Liver (tissue), 3 donors: ENCODE data around the gene GOLGA2.

ENCODE experiments used
- EGR1 ChIP-seq, 2 donors: IDR thresholded peaks; 2 replicates each; pipeline ENCODE4 v1.6.1; 2016 to 2018; ENCODE audit warnings: antibody characterized with exemption in 2 of 2, low read depth in 2 of 2
- GABPA ChIP-seq, 2 donors: IDR thresholded peaks in 1 of 2; conservative IDR thresholded peaks in 1 of 2; 2 replicates each; pipeline ENCODE4 v1.6.1; 2016; ENCODE audit warnings: antibody characterized with exemption in 2 of 2, mild to moderate bottlenecking in 1 of 2, moderate library complexity in 1 of 2
- JUND ChIP-seq, 2 donors: IDR thresholded peaks; 2 replicates each; pipeline ENCODE4 v1.6.1; 2016; ENCODE audit warnings: antibody characterized with exemption in 2 of 2
- RAD21 ChIP-seq, 2 donors: IDR thresholded peaks; 2 replicates each; pipeline ENCODE4 v1.6.1; 2016; ENCODE audit warnings: antibody characterized with exemption in 2 of 2, mild to moderate bottlenecking in 2 of 2
- RXRA ChIP-seq, 2 donors: IDR thresholded peaks; 2 replicates each; pipeline ENCODE4 v1.6.1; 2017 to 2018; ENCODE audit warnings: antibody characterized with exemption in 2 of 2, mild to moderate bottlenecking in 1 of 2
- SP1 ChIP-seq: IDR thresholded peaks from 2 replicates; pipeline ENCODE4 v1.6.1; 2018; ENCODE audit warnings: antibody characterized with exemption, mild to moderate bottlenecking
- YY1 ChIP-seq: IDR thresholded peaks from 2 replicates; pipeline ENCODE4 v1.6.1; 2016; ENCODE audit warnings: antibody characterized with exemption, mild to moderate bottlenecking
- TF ChIP-seq, protein P1 (sequence below): fragments of 150-350 bp; IDR thresholded peaks from 2 replicates; pipeline ENCODE4 v1.5.1; 2017; ENCODE audit warnings: improper control_type of control experiment, low read depth, low read length; ENCODE audit not compliant: missing input control
- TF ChIP-seq, protein P2 (sequence below): IDR thresholded peaks from 2 replicates; pipeline ENCODE4 v1.6.1; 2016; ENCODE audit warnings: antibody characterized with exemption
- TF ChIP-seq, protein P3 (sequence below): IDR thresholded peaks from 2 replicates; pipeline ENCODE4 v1.6.1; 2016; ENCODE audit warnings: antibody characterized with exemption
- TF ChIP-seq, protein P4 (sequence below): IDR thresholded peaks from 2 replicates; pipeline ENCODE4 v1.6.1; 2016; ENCODE audit warnings: antibody characterized with exemption, mild to moderate bottlenecking
- TF ChIP-seq, protein P5 (sequence below): IDR thresholded peaks from 2 replicates; pipeline ENCODE4 v1.6.1; 2016; ENCODE audit warnings: antibody characterized with exemption
- donor health status: healthy.
- donor health status: healthy.

DNA sequence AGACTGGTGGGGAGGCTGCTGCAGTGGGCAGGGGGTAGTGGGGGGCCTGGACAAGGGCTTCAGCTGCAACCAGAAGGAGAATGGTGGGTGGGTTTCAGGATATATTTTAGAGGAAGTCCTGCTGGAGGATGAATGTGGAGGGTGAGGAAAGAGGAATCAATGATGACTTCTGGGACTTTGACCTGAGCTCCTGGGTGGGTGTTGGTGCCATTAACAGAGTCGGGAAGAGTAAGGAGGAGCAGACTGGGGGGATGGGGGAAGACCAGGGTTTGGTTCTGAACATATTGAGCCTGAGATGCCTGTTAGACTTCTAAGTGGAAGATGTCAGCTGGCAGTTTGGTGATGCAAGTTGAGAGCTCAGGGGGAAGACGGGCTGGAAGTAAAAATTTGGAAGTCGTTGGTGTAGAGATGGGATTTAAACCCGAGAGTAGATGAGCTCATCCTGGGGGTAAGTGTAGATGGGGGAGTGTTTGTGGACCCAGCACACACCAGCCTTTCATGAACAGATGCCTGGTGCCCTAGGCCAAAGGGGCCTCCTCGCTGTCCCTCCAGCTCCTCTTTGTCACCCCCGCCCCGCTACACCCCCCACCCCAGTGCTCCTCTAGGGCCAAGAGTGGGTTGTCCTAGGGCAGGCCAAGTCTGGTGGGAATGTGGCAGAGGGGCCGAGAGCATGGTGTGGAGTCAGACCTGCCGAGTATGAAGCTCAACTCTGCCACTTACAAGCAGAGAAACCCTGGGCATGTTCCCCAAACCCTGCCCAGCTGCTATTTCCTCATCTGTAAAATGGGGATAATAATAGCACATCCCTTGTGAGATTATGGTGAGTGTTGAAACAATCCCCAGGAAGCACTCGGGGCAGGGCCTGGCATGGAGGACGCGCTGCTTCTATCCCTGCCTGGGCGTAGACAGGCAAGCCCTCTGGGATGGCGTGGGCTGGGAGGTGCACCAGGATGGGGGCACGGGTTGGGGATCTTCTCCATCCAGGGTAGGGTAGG lies 68.6 kb downstream of the GOLGA2 start:
- TF ChIP-seq, protein P1, sequence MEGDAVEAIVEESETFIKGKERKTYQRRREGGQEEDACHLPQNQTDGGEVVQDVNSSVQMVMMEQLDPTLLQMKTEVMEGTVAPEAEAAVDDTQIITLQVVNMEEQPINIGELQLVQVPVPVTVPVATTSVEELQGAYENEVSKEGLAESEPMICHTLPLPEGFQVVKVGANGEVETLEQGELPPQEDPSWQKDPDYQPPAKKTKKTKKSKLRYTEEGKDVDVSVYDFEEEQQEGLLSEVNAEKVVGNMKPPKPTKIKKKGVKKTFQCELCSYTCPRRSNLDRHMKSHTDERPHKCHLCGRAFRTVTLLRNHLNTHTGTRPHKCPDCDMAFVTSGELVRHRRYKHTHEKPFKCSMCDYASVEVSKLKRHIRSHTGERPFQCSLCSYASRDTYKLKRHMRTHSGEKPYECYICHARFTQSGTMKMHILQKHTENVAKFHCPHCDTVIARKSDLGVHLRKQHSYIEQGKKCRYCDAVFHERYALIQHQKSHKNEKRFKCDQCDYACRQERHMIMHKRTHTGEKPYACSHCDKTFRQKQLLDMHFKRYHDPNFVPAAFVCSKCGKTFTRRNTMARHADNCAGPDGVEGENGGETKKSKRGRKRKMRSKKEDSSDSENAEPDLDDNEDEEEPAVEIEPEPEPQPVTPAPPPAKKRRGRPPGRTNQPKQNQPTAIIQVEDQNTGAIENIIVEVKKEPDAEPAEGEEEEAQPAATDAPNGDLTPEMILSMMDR, result no peak
- TF ChIP-seq YY1, result no peak
- TF ChIP-seq, protein P2, sequence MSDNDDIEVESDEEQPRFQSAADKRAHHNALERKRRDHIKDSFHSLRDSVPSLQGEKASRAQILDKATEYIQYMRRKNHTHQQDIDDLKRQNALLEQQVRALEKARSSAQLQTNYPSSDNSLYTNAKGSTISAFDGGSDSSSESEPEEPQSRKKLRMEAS, result no peak
- TF ChIP-seq, protein P3, sequence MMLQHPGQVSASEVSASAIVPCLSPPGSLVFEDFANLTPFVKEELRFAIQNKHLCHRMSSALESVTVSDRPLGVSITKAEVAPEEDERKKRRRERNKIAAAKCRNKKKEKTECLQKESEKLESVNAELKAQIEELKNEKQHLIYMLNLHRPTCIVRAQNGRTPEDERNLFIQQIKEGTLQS, result no peak
- TF ChIP-seq, protein P4, sequence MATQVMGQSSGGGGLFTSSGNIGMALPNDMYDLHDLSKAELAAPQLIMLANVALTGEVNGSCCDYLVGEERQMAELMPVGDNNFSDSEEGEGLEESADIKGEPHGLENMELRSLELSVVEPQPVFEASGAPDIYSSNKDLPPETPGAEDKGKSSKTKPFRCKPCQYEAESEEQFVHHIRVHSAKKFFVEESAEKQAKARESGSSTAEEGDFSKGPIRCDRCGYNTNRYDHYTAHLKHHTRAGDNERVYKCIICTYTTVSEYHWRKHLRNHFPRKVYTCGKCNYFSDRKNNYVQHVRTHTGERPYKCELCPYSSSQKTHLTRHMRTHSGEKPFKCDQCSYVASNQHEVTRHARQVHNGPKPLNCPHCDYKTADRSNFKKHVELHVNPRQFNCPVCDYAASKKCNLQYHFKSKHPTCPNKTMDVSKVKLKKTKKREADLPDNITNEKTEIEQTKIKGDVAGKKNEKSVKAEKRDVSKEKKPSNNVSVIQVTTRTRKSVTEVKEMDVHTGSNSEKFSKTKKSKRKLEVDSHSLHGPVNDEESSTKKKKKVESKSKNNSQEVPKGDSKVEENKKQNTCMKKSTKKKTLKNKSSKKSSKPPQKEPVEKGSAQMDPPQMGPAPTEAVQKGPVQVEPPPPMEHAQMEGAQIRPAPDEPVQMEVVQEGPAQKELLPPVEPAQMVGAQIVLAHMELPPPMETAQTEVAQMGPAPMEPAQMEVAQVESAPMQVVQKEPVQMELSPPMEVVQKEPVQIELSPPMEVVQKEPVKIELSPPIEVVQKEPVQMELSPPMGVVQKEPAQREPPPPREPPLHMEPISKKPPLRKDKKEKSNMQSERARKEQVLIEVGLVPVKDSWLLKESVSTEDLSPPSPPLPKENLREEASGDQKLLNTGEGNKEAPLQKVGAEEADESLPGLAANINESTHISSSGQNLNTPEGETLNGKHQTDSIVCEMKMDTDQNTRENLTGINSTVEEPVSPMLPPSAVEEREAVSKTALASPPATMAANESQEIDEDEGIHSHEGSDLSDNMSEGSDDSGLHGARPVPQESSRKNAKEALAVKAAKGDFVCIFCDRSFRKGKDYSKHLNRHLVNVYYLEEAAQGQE, result no peak
- no peak for TF ChIP-seq JUND (IDR thresholded peaks at IDR 0.05)
- TF ChIP-seq RXRA (IDR thresholded peaks at IDR 0.05), result no peak
- TF ChIP-seq SP1, result no peak
- no peak for TF ChIP-seq EGR1 (IDR thresholded peaks at IDR 0.05; ENCODE audit: low read depth in 2 of 2)
- no peak for TF ChIP-seq RAD21 (IDR thresholded peaks at IDR 0.05)
- TF ChIP-seq, protein P5, sequence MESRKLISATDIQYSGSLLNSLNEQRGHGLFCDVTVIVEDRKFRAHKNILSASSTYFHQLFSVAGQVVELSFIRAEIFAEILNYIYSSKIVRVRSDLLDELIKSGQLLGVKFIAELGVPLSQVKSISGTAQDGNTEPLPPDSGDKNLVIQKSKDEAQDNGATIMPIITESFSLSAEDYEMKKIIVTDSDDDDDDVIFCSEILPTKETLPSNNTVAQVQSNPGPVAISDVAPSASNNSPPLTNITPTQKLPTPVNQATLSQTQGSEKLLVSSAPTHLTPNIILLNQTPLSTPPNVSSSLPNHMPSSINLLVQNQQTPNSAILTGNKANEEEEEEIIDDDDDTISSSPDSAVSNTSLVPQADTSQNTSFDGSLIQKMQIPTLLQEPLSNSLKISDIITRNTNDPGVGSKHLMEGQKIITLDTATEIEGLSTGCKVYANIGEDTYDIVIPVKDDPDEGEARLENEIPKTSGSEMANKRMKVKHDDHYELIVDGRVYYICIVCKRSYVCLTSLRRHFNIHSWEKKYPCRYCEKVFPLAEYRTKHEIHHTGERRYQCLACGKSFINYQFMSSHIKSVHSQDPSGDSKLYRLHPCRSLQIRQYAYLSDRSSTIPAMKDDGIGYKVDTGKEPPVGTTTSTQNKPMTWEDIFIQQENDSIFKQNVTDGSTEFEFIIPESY, result no peak
- TF ChIP-seq GABPA (IDR thresholded peaks at IDR 0.05 in 1 of 2, conservative IDR thresholded peaks at IDR 0.05 in 1 of 2), result no peak
